GM12801 (cell line): ENCODE data around the gene ATP4B.

Experiments
- CTCF ChIP-seq: IDR thresholded peaks from one replicate; pipeline ENCODE4 v1.5.1; 2011; ENCODE audit warnings: control low read depth; ENCODE audit not compliant: insufficient read length; ENCODE audit errors: extremely low read depth

Gene ATP4B

GRCh38 chr13:113657851-113658741 lies at the start of gene ATP4B:
Gene ATP4B (minus strand): TSS chr13:113658198. CDS start chr13:113658144, 54 bp downstream.
- no peak for TF ChIP-seq CTCF

- TF ChIP-seq CTCF, result no peak
Observed at GRCh38 chr13:113672002-113672651, 14.1 kb upstream of the ATP4B start.

GRCh38 chr13:113671066-113672001 lies 13.3 kb upstream of the ATP4B start:
- no peak for TF ChIP-seq CTCF

- no peak for TF ChIP-seq CTCF
Observed at GRCh38 chr13:113670541-113670940, 12.5 kb upstream of the ATP4B start.

GRCh38 chr13:113669755-113670341 lies 11.8 kb upstream of the ATP4B start:
- no peak for TF ChIP-seq CTCF

- TF ChIP-seq CTCF, result no peak
Observed at GRCh38 chr13:113669231-113669754, 11.3 kb upstream of the ATP4B start.
